GM23338 (cell line): ENCODE results near the gene F12. TPM values are rescaled to one million over a fixed set of nuclear protein-coding genes. Genes with fewer than 3 reads are reported as not detected.

Experiments
- ATAC-seq: fragments of 200-7000 bp; cut with Tn5 transposase; 3 replicates; pipeline ENCODE4 v1.9.1; 2020
- DNase-seq: peaks from one replicate; pipeline ENCODE4 v3.0.0-alpha.2; 2015; ENCODE audit warnings: low spot score
- H2AFZ ChIP-seq: fragments of 200-600 bp; sonication (generic); 2 replicates; pipeline ENCODE4 v1.8.0; 2016; ENCODE audit warnings: antibody characterized with exemption, mild to moderate bottlenecking, moderate library complexity
- H3F3A ChIP-seq: fragments of 200-600 bp; sonication (generic); replicated peaks from 2 replicates; pipeline ENCODE4 v1.8.0; 2017; ENCODE audit warnings: antibody characterized with exemption, mixed run types, low read depth
- H3K27ac ChIP-seq: fragments of 200-600 bp; sonication (generic); 2 replicates; pipeline ENCODE4 v1.6.1; 2016; ENCODE audit warnings: low read depth
- H3K27me3 ChIP-seq: fragments of 200-600 bp; sonication (generic); 2 replicates; pipeline ENCODE4 v1.8.0; 2016; ENCODE audit warnings: mild to moderate bottlenecking, mixed run types, moderate library complexity; ENCODE audit not compliant: insufficient read depth
- H3K36me3 ChIP-seq: fragments of 200-600 bp; sonication (generic); 2 replicates; pipeline ENCODE4 v1.8.0; 2016; ENCODE audit warnings: mild to moderate bottlenecking; ENCODE audit not compliant: insufficient read depth
- H3K4me1 ChIP-seq: fragments of 200-600 bp; sonication (generic); 2 replicates; pipeline ENCODE4 v1.8.0; 2016; ENCODE audit warnings: mild to moderate bottlenecking, moderate library complexity; ENCODE audit not compliant: insufficient read depth
- H3K4me2 ChIP-seq: fragments of 200-600 bp; sonication (generic); 2 replicates; pipeline ENCODE4 v1.7.1; 2017; ENCODE audit warnings: mixed run types
- H3K4me3 ChIP-seq: fragments of 200-600 bp; sonication (generic); 2 replicates; pipeline ENCODE4 v1.6.1; 2016; ENCODE audit warnings: mixed run types
- H3K79me2 ChIP-seq: fragments of 200-600 bp; sonication (generic); replicated peaks from 2 replicates; pipeline ENCODE4 v1.8.0; 2017; ENCODE audit warnings: mild to moderate bottlenecking; ENCODE audit not compliant: insufficient read depth
- H3K9me2 ChIP-seq: fragments of 200-600 bp; sonication (generic); 2 replicates; pipeline ENCODE4 v1.8.0; 2017; ENCODE audit not compliant: insufficient read depth
- H4K20me1 ChIP-seq: fragments of 200-600 bp; sonication (generic); replicated peaks from 2 replicates; pipeline ENCODE4 v1.8.0; 2017; ENCODE audit warnings: mild to moderate bottlenecking; ENCODE audit not compliant: insufficient read depth
- H3K27ac Mint-ChIP-seq: 2 replicates; pipeline ENCODE4 v1.8.0; 2020; ENCODE audit warnings: inconsistent platforms, mild to moderate bottlenecking, moderate library complexity, mixed read lengths
- H3K27me3 Mint-ChIP-seq: 3 replicates; pipeline ENCODE4 v1.8.0; 2022; ENCODE audit warnings: low read depth, mild to moderate bottlenecking, moderate library complexity, mixed read lengths, inconsistent platforms; ENCODE audit not compliant: insufficient read depth, poor library complexity
- H3K36me3 Mint-ChIP-seq: 3 replicates; pipeline ENCODE4 v1.8.0; 2021; ENCODE audit warnings: low read depth, mild to moderate bottlenecking, inconsistent platforms, moderate library complexity, mixed read lengths
- H3K4me1 Mint-ChIP-seq: 3 replicates; pipeline ENCODE4 v1.8.0; 2020; ENCODE audit warnings: mild to moderate bottlenecking, inconsistent platforms, mixed read lengths
- H3K4me3 Mint-ChIP-seq: 3 replicates; pipeline ENCODE4 v1.8.0; 2021; ENCODE audit warnings: moderate library complexity, mild to moderate bottlenecking, inconsistent platforms, mixed read lengths
- H3K9me3 Mint-ChIP-seq: 3 replicates; pipeline ENCODE4 v1.8.0; 2020; ENCODE audit warnings: moderate library complexity, mild to moderate bottlenecking, inconsistent platforms, mixed read lengths
- CREB1 ChIP-seq: fragments of 250-450 bp; sonication (Bioruptor Pico); IDR thresholded peaks from 2 replicates; pipeline ENCODE4 v1.5.0; 2020; ENCODE audit warnings: low read depth, mild to moderate bottlenecking, moderate library complexity
- EZH2 ChIP-seq: fragments of 200-600 bp; sonication (generic); IDR thresholded peaks from one replicate; pipeline ENCODE4 v1.8.0; 2017; ENCODE audit warnings: antibody characterized with exemption, mild to moderate bottlenecking, low read depth; ENCODE audit not compliant: unreplicated experiment
- JUNB ChIP-seq: IDR thresholded peaks from one replicate; pipeline ENCODE4 v1.6.1; 2016; ENCODE audit warnings: antibody characterized with exemption; ENCODE audit not compliant: unreplicated experiment
- NANOG ChIP-seq: IDR thresholded peaks from 2 replicates; pipeline ENCODE4 v1.6.1; 2016; ENCODE audit warnings: antibody characterized with exemption, borderline replicate concordance
- POLR2AphosphoS5 ChIP-seq: IDR thresholded peaks from 2 replicates; pipeline ENCODE4 v1.6.1; 2016; ENCODE audit warnings: antibody characterized with exemption, low read depth
- STAT1 ChIP-seq: IDR thresholded peaks from one replicate; pipeline ENCODE4 v1.6.1; 2016; ENCODE audit warnings: antibody characterized with exemption; ENCODE audit not compliant: unreplicated experiment
- ZNF331 ChIP-seq: fragments of 250-450 bp; sonication (Bioruptor Pico); IDR thresholded peaks from 2 replicates; pipeline ENCODE4 v1.5.0; 2020; ENCODE audit warnings: low read depth, mild to moderate bottlenecking, moderate library complexity
- ZNF462 ChIP-seq: fragments of 250-450 bp; sonication (Bioruptor Pico); IDR thresholded peaks from 2 replicates; pipeline ENCODE4 v1.5.0; 2020; ENCODE audit warnings: mild to moderate bottlenecking, moderate library complexity
- polyA plus RNA-seq: library from polyadenylated mRNA; unstranded; fragments of >200 nt; fragmentation: Nextera tagmentation; extraction: Ambion mirVana; gene quantifications from 2 replicates; pipeline ENCODE4 v1.2.1, GENCODE V29; 2016
- total RNA-seq: library from RNA; depleted of rRNA; stranded (reverse); fragments of >200 nt; shearing (Covaris generic); gene quantifications from 2 replicates; pipeline ENCODE4 v1.2.3, GENCODE V29; 2014

F12 gene
- total and polyA plus RNA-seq, 2 experiments from 2014 or later, result 2.9 to 8.0 TPM

GRCh38 chr5:177362292-177362609, 47.1 kb downstream of the F12 start (continued):
- TF ChIP-seq ZNF462 (CRISPR knock-in tag) (no peak), ZNF331 (CRISPR knock-in tag) (no peak), STAT1 (no peak)

- no peaks in the 10 kb centered on the region for H3K79me2 ChIP-seq
- DNase-seq, result peak; percentile 9
- no peak overlapping the region for H3K27ac ChIP-seq
- peaks cover 35% of the 10 kb centered on the region for H3K4me1 ChIP-seq
- ATAC-seq, result no peak
- H3K4me2 ChIP-seq, result peak overlapping the region; percentile 88
- peaks cover 5% of the 10 kb centered on the region for H3K27me3 ChIP-seq
- Mint-ChIP-seq H3K4me3 (peak overlapping the region; percentile 76), H3K36me3 (no peaks in the 10 kb centered on the region), H3K9me3 (no peaks in the 10 kb centered on the region; the same call in 2 of the 3 replicates), H3K27me3 (peaks cover 19% of the 10 kb centered on the region), H3K27ac (no peak overlapping the region), H3K4me1 (peaks cover 36% of the 10 kb centered on the region)
- peak overlapping the region; percentile 95 for H2AFZ ChIP-seq
- H4K20me1 ChIP-seq, result no peaks in the 10 kb centered on the region
- peaks cover 17% of the 10 kb centered on the region; the same call in 1 of the 2 replicates for H3F3A ChIP-seq
- no peaks in the 10 kb centered on the region for H3K36me3 ChIP-seq
- H3K4me3 ChIP-seq, result peak overlapping the region; percentile 71
- H3K9me2 ChIP-seq, result no peaks in the 10 kb centered on the region
- no peak for TF ChIP-seq ZNF462 (CRISPR knock-in tag)
- TF ChIP-seq STAT1, result no peak
- TF ChIP-seq CREB1 (CRISPR knock-in tag), result no peak
- no peak for TF ChIP-seq EZH2
- TF ChIP-seq JUNB, result no peak
- no peak for TF ChIP-seq POLR2AphosphoS5
- no peak for TF ChIP-seq NANOG
Measured at GRCh38 chr5:177361418-177362291, 47.7 kb downstream of the F12 start.
